ENCODE data around the gene CMTM8.

DNA sequence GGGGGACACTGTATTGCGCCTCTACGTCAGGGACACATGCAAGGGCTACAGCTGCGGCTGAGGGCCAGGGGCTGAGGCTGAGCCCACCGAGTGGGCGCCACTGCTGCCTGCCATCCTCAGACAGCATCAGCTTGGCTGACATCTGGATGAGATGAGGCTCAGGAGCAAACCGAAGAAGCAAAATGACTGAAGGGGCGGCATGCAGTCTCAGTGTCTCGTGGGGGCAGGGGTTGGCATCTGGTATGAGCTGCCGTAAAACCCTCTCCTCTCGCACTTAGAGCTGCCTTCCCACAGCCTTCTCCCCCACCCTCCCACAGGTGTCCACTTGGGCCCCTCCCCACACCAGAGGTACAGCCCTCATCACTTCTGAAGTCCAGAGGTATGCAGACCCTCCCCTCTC, 129.0 kb downstream of the CMTM8 start:
- TF ChIP-seq, protein P1, sequence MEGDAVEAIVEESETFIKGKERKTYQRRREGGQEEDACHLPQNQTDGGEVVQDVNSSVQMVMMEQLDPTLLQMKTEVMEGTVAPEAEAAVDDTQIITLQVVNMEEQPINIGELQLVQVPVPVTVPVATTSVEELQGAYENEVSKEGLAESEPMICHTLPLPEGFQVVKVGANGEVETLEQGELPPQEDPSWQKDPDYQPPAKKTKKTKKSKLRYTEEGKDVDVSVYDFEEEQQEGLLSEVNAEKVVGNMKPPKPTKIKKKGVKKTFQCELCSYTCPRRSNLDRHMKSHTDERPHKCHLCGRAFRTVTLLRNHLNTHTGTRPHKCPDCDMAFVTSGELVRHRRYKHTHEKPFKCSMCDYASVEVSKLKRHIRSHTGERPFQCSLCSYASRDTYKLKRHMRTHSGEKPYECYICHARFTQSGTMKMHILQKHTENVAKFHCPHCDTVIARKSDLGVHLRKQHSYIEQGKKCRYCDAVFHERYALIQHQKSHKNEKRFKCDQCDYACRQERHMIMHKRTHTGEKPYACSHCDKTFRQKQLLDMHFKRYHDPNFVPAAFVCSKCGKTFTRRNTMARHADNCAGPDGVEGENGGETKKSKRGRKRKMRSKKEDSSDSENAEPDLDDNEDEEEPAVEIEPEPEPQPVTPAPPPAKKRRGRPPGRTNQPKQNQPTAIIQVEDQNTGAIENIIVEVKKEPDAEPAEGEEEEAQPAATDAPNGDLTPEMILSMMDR (IDR thresholded peaks at IDR 0.05; ENCODE audit: low read depth, low read length, poor library complexity, severe bottlenecking): no peak
- TF ChIP-seq EZH2phosphoT487 (IDR thresholded peaks at IDR 0.05; ENCODE audit: borderline replicate concordance, low read length): no peak
